DMS79 treated with DMSO at 0.1 percent for 48 hours (cell line): ENCODE results near the gene IGFBP4.

Experiments
- DNase-seq: peaks from one replicate; lab custom pipeline; 2025; lab: John Stamatoyannopoulos, UW

IGFBP4 gene

GRCh38 chr17:40490289-40490853, 47.1 kb downstream of the IGFBP4 start:
- peak; percentile 43 for DNase-seq

DNA sequence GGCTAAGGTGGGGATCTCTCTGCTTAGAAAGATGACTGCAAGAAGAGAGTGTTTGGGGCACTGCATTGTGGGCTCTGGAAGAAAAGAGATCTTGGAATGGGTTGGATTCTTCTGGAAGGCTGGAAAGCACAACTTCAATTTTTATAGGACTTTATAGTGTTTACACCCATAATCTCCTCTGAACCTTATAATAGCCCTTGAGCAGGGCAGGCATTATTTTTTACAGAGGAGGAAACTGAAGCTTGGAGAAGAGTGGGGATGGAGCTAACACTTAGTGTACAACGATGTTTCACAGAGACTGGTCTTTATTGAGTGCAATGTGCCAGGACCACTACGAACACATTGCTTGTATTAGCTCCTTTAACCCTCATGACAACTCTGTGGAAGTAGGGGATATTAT, 47.7 kb downstream of the IGFBP4 start:
- DNase-seq = no peak

- no peak for DNase-seq
These were observed 48.2 kb downstream of the IGFBP4 start for GRCh38 chr17:40491486-40491885.

DNA sequence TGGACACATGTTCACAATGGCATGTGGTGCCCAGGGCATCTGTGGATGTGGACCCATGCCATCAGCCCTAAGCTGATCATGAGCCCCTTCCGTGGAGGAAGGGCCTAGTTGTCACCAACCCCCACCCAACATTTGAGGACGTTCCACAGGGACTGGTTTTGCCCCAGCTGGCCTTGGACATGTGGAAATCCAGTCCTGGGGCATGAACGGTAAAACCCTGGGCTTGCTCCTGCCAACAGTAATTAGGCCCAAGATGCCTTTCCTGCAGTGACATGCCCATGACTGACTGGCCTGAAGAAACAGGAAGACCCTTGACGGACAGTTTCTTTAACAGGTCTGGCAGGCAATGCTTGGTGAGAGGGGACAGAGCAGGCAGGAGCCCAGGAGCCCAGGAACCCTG, 50.4 kb downstream of the IGFBP4 start:
- DNase-seq = no peak

DNA sequence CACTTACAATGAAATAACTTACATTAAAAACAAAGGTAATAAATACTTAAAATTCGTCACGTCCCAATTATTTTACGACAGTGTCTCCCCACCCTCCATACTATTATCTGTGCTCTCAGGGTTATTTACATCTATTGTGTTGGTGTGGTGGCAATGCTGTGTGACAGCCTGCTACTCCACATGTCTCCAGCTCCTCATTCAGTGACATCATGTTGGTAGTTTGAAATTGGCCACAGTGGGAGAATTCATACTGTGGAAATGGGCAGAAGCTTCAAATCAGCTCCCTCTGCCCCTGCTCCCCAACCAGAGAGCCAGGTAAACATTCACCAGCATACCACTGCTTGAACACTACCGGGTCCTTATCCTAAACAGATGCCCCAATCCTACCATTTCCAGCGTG, 51.9 kb downstream of the IGFBP4 start:
- no peak for DNase-seq

- no peak for DNase-seq
These were observed 52.9 kb downstream of the IGFBP4 start for GRCh38 chr17:40496170-40496569.

- no peak for DNase-seq
These were observed 53.6 kb downstream of the IGFBP4 start for GRCh38 chr17:40496634-40497420.

DNA sequence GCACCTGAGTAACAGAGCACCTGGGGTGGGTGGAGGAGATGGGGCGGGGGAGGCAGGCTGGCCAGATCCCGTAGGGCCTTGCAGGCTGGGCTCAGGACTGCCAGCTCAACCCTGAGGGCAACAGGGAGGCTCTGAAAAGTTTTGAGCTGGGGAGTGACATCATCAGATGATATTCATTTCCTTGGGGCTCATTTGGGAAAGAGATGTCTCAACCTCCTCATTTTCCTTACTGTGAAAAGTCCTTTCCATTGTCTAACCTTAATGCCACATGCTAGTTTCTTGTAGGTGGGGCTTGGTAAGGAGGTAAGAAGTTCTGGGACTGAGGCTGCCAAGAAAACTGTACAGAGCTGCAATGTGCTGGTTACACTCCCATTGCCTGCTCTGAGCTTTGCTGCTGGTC, 54.4 kb downstream of the IGFBP4 start:
- DNase-seq = no peak

GRCh38 chr17:40498281-40499084, 55.2 kb downstream of the IGFBP4 start:
- peak; percentile 58 for DNase-seq

GRCh38 chr17:40499551-40500189, 56.4 kb downstream of the IGFBP4 start:
- peak; percentile 80 for DNase-seq

DNA sequence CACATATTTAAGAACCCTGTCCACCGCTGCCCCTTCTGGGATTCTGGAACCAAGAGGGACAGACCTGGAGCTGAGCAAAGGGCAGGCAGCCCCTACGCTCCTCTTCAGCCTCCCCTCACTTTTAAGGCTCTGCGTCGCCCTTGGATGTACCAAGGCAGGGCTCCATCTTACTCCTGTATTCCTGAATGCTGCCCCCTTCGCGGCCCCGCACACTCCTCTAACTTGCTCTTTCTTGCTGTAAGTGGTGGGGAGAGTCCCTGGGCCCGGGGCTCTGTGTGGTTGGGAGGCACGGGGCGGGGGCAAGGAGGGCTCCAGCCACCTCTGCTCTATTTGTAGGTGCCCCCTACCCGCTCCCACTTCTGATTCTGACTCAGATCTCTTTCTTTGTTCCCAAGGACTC, 56.9 kb downstream of the IGFBP4 start:
- no peak for DNase-seq

DNA sequence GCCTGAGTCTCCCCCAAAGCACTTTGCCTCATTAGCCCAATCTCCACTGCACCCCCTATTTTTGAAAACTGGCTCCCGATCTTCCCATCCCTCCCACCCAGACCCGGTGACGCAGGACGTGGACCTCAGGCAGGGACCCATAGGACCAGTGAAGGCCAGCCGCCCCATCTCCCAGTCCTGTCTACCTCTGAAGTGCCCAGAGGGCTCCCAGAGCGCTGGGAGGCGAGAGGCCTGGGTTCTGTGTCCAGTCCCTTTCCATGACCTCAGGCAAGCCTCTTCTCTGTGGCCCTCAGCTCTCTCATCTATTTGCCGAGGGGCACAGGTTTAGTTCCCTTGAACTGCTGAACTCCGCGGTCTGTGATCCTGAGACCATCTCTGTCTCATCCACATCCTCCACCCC, 57.5 kb downstream of the IGFBP4 start:
- no peak for DNase-seq

GRCh38 chr17:40501499-40501911, 58.3 kb downstream of the IGFBP4 start, which contains the start of gene TNS4:
Gene TNS4 (minus strand): TSS chr17:40501623. CDS start chr17:40496425, 5,198 bp downstream.
- DNase-seq = no peak

- no peak for DNase-seq
These were observed 59.5 kb downstream of the IGFBP4 start for GRCh38 chr17:40502716-40503115.

GRCh38 chr17:40503154-40503553, 59.9 kb downstream of the IGFBP4 start:
- DNase-seq = no peak

DNA sequence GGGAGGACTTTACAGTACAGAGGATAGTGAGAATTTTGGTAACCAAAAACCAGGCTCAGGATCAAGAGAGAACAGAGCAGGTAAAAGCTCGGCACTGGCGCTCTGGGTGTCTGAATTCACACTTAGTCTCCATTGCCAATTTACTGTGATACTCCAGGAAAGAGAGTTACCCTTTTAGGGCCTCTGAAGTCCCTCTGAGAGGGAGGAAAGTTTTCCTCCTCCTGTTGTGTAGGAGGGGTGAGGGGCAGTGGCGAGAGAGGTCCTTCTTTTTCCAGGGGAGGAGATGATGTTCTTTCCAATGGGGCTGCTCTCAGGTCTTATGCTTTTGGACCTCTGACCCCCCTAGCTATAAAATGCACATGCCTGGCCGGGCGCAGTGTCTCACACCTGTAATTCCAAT, 63.5 kb downstream of the IGFBP4 start:
- DNase-seq = no peak
